CD14-positive monocyte (primary cell): ENCODE measurements around the gene FOXO4. TPM values are rescaled to one million over a fixed set of nuclear protein-coding genes. Genes with fewer than 3 reads are reported as not detected.

ENCODE experiments used
- DNase-seq, 3 donors: peaks; one replicate each; pipeline ENCODE4 v3.0.0-alpha.2; 2011 to 2022
- H2AFZ ChIP-seq: 2 replicates; pipeline ENCODE4 v1.6.0; 2012; ENCODE audit warnings: mild to moderate bottlenecking, low read depth, low read length, inconsistent platforms; ENCODE audit not compliant: insufficient read depth, poor library complexity, severe bottlenecking
- H3K27ac ChIP-seq, 2 donors: 1 replicate in 1 of 2; 2 replicates in 1 of 2; pipeline ENCODE4 v1.5.1; 2012 to 2013; ENCODE audit warnings: low read length in 2 of 2, control low read depth in 1 of 2, inconsistent platforms in 1 of 2, low read depth in 1 of 2, mild to moderate bottlenecking in 1 of 2
- H3K27me3 ChIP-seq, 2 donors: one replicate each; pipeline versions ENCODE4 v1.6.0 to v1.6.1; 2011 to 2013; ENCODE audit warnings: low read length in 2 of 2; ENCODE audit not compliant: control insufficient read depth in 2 of 2, insufficient read depth in 2 of 2
- H3K36me3 ChIP-seq, 2 donors: replicated peaks in 1 of 2; 1 replicate in 1 of 2; 2 replicates in 1 of 2; pipeline versions ENCODE4 v1.5.1 to v1.6.1; 2012 to 2013; ENCODE audit warnings: low read length in 2 of 2, control low read depth in 1 of 2, inconsistent platforms in 1 of 2, mild to moderate bottlenecking in 1 of 2; ENCODE audit not compliant: insufficient read depth in 2 of 2, control insufficient read depth in 1 of 2
- H3K4me1 ChIP-seq, 2 donors: 1 replicate in 1 of 2; 2 replicates in 1 of 2; pipeline versions ENCODE4 v1.5.1 to v1.6.1; 2012 to 2013; ENCODE audit warnings: low read length in 2 of 2, control low read depth in 1 of 2, inconsistent platforms in 1 of 2, mild to moderate bottlenecking in 1 of 2, moderate library complexity in 1 of 2; ENCODE audit not compliant: insufficient read depth in 2 of 2, control insufficient read depth in 1 of 2
- H3K4me2 ChIP-seq: replicated peaks from 2 replicates; pipeline ENCODE3; 2012; ENCODE audit warnings: low read length, moderate library complexity, mild to moderate bottlenecking; ENCODE audit not compliant: poor library complexity, severe bottlenecking; ENCODE audit errors: extremely low read depth
- H3K4me3 ChIP-seq, 3 experiments: fragments of 200-600 bp in 1 of 3; sonication (generic) in 1 of 3; replicated peaks in 1 of 3; 1 replicate in 2 of 3; 2 replicates in 1 of 3; pipeline ENCODE4 v1.5.1; 2011 to 2013; ENCODE audit warnings: low read length in 3 of 3, mild to moderate bottlenecking in 3 of 3, control low read depth in 2 of 3, low read depth in 2 of 3, inconsistent platforms in 1 of 3, moderate library complexity in 1 of 3
- H3K79me2 ChIP-seq: 2 replicates; pipeline ENCODE4 v1.6.0; 2012; ENCODE audit warnings: mild to moderate bottlenecking, control low read depth, inconsistent platforms, low read length, moderate library complexity; ENCODE audit not compliant: insufficient read depth
- H3K9ac ChIP-seq: 2 replicates; pipeline ENCODE4 v1.6.0; 2017; ENCODE audit warnings: low read length, mild to moderate bottlenecking; ENCODE audit not compliant: insufficient read depth, poor library complexity, severe bottlenecking
- H3K9me3 ChIP-seq, 2 donors: replicated peaks in 1 of 2; 1 replicate in 1 of 2; 2 replicates in 1 of 2; pipeline versions ENCODE4 v1.5.1 to v1.6.1; 2012 to 2013; ENCODE audit warnings: low read length in 2 of 2, control low read depth in 1 of 2; ENCODE audit not compliant: control insufficient read depth in 1 of 2, insufficient read depth in 1 of 2
- H4K20me1 ChIP-seq: 2 replicates; pipeline ENCODE4 v1.6.0; 2012; ENCODE audit warnings: mild to moderate bottlenecking, low read length, control low read depth, moderate library complexity; ENCODE audit not compliant: insufficient read depth
- H3K27ac Mint-ChIP-seq, 7 donors: one replicate each; pipeline ENCODE4 v1.8.0; 2020; ENCODE audit warnings: mild to moderate bottlenecking in 7 of 7, mixed read lengths in 7 of 7, moderate library complexity in 6 of 7, inconsistent platforms in 2 of 7
- H3K27me3 Mint-ChIP-seq, 3 donors: one replicate each; pipeline ENCODE4 v1.8.0; 2021 to 2022; ENCODE audit warnings: low read depth in 3 of 3, mild to moderate bottlenecking in 3 of 3, mixed read lengths in 3 of 3, moderate library complexity in 3 of 3, inconsistent platforms in 1 of 3
- H3K36me3 Mint-ChIP-seq, 2 donors: one replicate each; pipeline ENCODE4 v1.8.0; 2020; ENCODE audit warnings: mixed read lengths in 2 of 2, inconsistent platforms in 1 of 2, mild to moderate bottlenecking in 1 of 2
- H3K4me1 Mint-ChIP-seq: one replicate; pipeline ENCODE4 v1.8.0; 2020; ENCODE audit warnings: mild to moderate bottlenecking, mixed read lengths
- H3K4me3 Mint-ChIP-seq, 2 donors: one replicate each; pipeline ENCODE4 v1.8.0; 2020; ENCODE audit warnings: mild to moderate bottlenecking in 2 of 2, mixed read lengths in 2 of 2, moderate library complexity in 1 of 2
- H3K9me3 Mint-ChIP-seq, 7 donors: one replicate each; pipeline ENCODE4 v1.8.0; 2020 to 2022; ENCODE audit warnings: mixed read lengths in 7 of 7, mild to moderate bottlenecking in 6 of 7, moderate library complexity in 6 of 7, inconsistent platforms in 2 of 7
- CTCF ChIP-seq: fragments of 200-600 bp; IDR thresholded peaks from one replicate; pipeline ENCODE4 v1.8.0; 2022; ENCODE audit warnings: antibody characterized with exemption, mild to moderate bottlenecking
- WGBS: methylation state at CpG from one replicate; pipeline ENCODE4 v1.1.5; 2013; ENCODE audit warnings: missing lambda C conversion rate; ENCODE audit not compliant: insufficient coverage; 5-methylcytosine and 5-hydroxymethylcytosine counted together
- intact Hi-C, 2 donors: fragments of 100-400 bp; cut with micrococcal nuclease; formaldehyde crosslinking; loops; one replicate each; pipeline versions ENCODE4 v1.15.0 to v1.15.1; 2023
- polyA plus RNA-seq, 3 donors: library from polyadenylated mRNA; depleted of rRNA in 1 of 3; unstranded in 2 of 3; stranded (reverse) in 1 of 3; fragments of 300-500 nt in 2 of 3; fragments of >200 nt in 1 of 3; fragmentation: Illumina TruSeq in 2 of 3; gene quantifications; 1 replicate in 2 of 3; 2 replicates in 1 of 3; pipeline ENCODE4 v1.2.3, GENCODE V29; 2012 to 2021
- small RNA-seq: library from RNA; depleted of rRNA; stranded (forward); fragments of <200 nt; gene quantifications from one replicate; pipeline ENCODE3, GENCODE V24; 2012; ENCODE audit warnings: low read depth; ENCODE audit not compliant: insufficient read length

FOXO4 gene
- polyA plus RNA-seq, 3 donors: 1.4 to 9.2 (median 1.5) TPM

- Histone ChIP-seq H2AFZ (no peak overlapping the region), H3K4me3 (no peak overlapping the region), H3K4me1 (peaks cover 17 to 28% of the 10 kb centered on the region in 2 donors), H3K9me3 (no peaks in the 10 kb centered on the region), H3K79me2 (no peaks in the 10 kb centered on the region), H3K27ac (no peak overlapping the region), H4K20me1 (no peaks in the 10 kb centered on the region), H3K9ac (no peak overlapping the region), H3K27me3 (no peaks in the 10 kb centered on the region), H3K36me3 (peaks cover 1 to 3% of the 10 kb centered on the region in 2 donors), H3K4me2 (no peak overlapping the region)
- no CpG with 5 or more reads among the region's 8 CpGs for WGBS
- DNase-seq: no peak
- Mint-ChIP-seq H3K4me3 (no peak overlapping the region), H3K4me1 (peaks cover 33% of the 10 kb centered on the region), H3K9me3 (peaks cover 0 to 2% (median 0%) of the 10 kb centered on the region in 7 donors), H3K36me3 (peaks cover 6 to 18% of the 10 kb centered on the region in 2 donors), H3K27ac (peak overlapping the region in 2 of 7 donors; percentile 19 to 32), H3K27me3 (peaks cover 0 to 11% (median under 1%) of the 10 kb centered on the region in 3 donors)
- no peak for TF ChIP-seq CTCF
- intact Hi-C loops: no loop called here
Observed at GRCh38 chrX:71148278-71148663, 52.6 kb downstream of the FOXO4 start.

- Mint-ChIP-seq H3K9me3 (no peaks in the 10 kb centered on the region), H3K4me3 (no peak overlapping the region), H3K27me3 (peaks cover 0 to 2% (median 1%) of the 10 kb centered on the region in 3 donors), H3K36me3 (peaks cover 15 to 25% of the 10 kb centered on the region in 2 donors), H3K27ac (peak overlapping the region in 1 of 7 donors; percentile 75), H3K4me1 (peaks cover 27% of the 10 kb centered on the region)
- H3K4me1 ChIP-seq: peaks cover 14 to 25% of the 10 kb centered on the region in 2 donors
- no peak overlapping the region for H3K4me2 ChIP-seq
- no peak for DNase-seq
- no peaks in the 10 kb centered on the region for H3K27me3 ChIP-seq
- H3K79me2 ChIP-seq: no peaks in the 10 kb centered on the region
- H3K9ac ChIP-seq: no peak overlapping the region
- TF ChIP-seq CTCF: no peak
- 100% methylated on average over 1 of the region's 7 CpGs for WGBS
- no peak overlapping the region for H3K27ac ChIP-seq
- H2AFZ ChIP-seq: no peak overlapping the region
- peaks cover 5 to 9% of the 10 kb centered on the region in 2 donors for H3K36me3 ChIP-seq
- H4K20me1 ChIP-seq: no peaks in the 10 kb centered on the region
- H3K4me3 ChIP-seq: no peak overlapping the region
- H3K9me3 ChIP-seq: no peaks in the 10 kb centered on the region
- intact Hi-C loops: no loop called here
Observed at GRCh38 chrX:71151366-71151765, 55.7 kb downstream of the FOXO4 start.

Small RNAs within 50 kb of the gene (small RNA-seq; reads per million reads assigned to genes)
- gene CXorf65: not detected

Other genes with a start within 250 kb of the FOXO4 start
- not detected for gene TEX11, start 187.1 kb upstream of the FOXO4 start, polyA plus RNA-seq
- gene SLC7A3, start 164.8 kb upstream of the FOXO4 start, polyA plus RNA-seq: not detected
- 10 to 100 TPM in 1 of 3 donors, 1 to 10 TPM in 2; 4.2 to 12.9 (median 5.0) TPM for gene SNX12, start 27.5 kb upstream of the FOXO4 start, polyA plus RNA-seq
- 1 to 10 TPM in 1 of 3 donors, not detected in 2; 3.8 TPM for gene CXorf65, start 10.9 kb downstream of the FOXO4 start, polyA plus RNA-seq
- 100 to 1,000 TPM in 1 of 3 donors, 10 to 100 TPM in 2; 48.3 to 105 (median 94.5) TPM for gene IL2RG, start 15.7 kb downstream of the FOXO4 start, polyA plus RNA-seq
- 10 to 100 TPM in 1 of 3 donors, 1 to 10 TPM in 2; 2.4 to 17.8 (median 5.0) TPM for gene MED12, start 22.7 kb downstream of the FOXO4 start, polyA plus RNA-seq
- gene NLGN3, start 49.0 kb downstream of the FOXO4 start, polyA plus RNA-seq: under 1 TPM in 2 of 3 donors, not detected in 1; 0.05 to 0.80 TPM
- not detected for gene GJB1, start 127.4 kb downstream of the FOXO4 start, polyA plus RNA-seq
- gene ZMYM3, start 158.3 kb downstream of the FOXO4 start, polyA plus RNA-seq: 10 to 100 TPM in 1 of 3 donors, 1 to 10 TPM in 2; 3.9 to 13.2 (median 4.8) TPM
- 100 to 1,000 TPM; 111 to 133 (median 122) TPM for gene NONO, start 187.8 kb downstream of the FOXO4 start, polyA plus RNA-seq
- 1 to 10 TPM in 1 of 3 donors, not detected in 2; 1.2 TPM for gene ITGB1BP2, start 205.9 kb downstream of the FOXO4 start, polyA plus RNA-seq